CD4-positive, alpha-beta T cell (primary cell): ENCODE results near the gene SREK1IP1. TPM values are rescaled to one million over a fixed set of nuclear protein-coding genes. Genes with fewer than 3 reads are reported as not detected.

Experiments
- ATAC-seq: fragments of 200-7000 bp; cut with Tn5 transposase; one replicate; pipeline ENCODE4 v1.10.0; 2022; ENCODE audit warnings: mild to moderate bottlenecking; ENCODE audit not compliant: poor library complexity
- CTCF ChIA-PET: fragments of 350-600 bp; sonication (Branson Sonifier 250); formaldehyde crosslinking; loops from one replicate; lab custom pipeline; 2021; ENCODE audit warnings: antibody characterized with exemption, inconsistent platforms; lab: Charles Lee
- POLR2A ChIA-PET: fragments of 350-600 bp; sonication (Branson Sonifier 250); formaldehyde crosslinking; loops from one replicate; lab custom pipeline; 2021; ENCODE audit warnings: antibody characterized with exemption, inconsistent platforms; lab: Charles Lee
- DNase-seq, 14 experiments: peaks; one replicate each; pipeline ENCODE4 v3.0.0-alpha.2; 2013 to 2020; ENCODE audit warnings: mixed read lengths in 2 of 14
- H3K27ac ChIP-seq, 2 donors: one replicate each; pipeline versions ENCODE4 v1.5.1 to v1.7.0; 2013; ENCODE audit warnings: low read length in 2 of 2, low read depth in 1 of 2, mild to moderate bottlenecking in 1 of 2
- H3K27me3 ChIP-seq, 2 experiments: 1 replicate in 1 of 2; 2 replicates in 1 of 2; pipeline versions ENCODE4 v1.6.1 to v1.7.0; 2013; ENCODE audit warnings: low read length in 2 of 2, control low read depth in 1 of 2, mild to moderate bottlenecking in 1 of 2, moderate library complexity in 1 of 2; ENCODE audit not compliant: insufficient read depth in 2 of 2, control insufficient read depth in 1 of 2
- H3K36me3 ChIP-seq: one replicate; pipeline ENCODE4 v1.6.1; 2013; ENCODE audit warnings: low read length, control low read depth; ENCODE audit not compliant: insufficient read depth
- H3K4me1 ChIP-seq: one replicate; pipeline ENCODE4 v1.6.1; 2013; ENCODE audit warnings: low read length, control low read depth; ENCODE audit not compliant: insufficient read depth
- H3K4me3 ChIP-seq: one replicate; pipeline ENCODE4 v1.5.1; 2013; ENCODE audit warnings: mild to moderate bottlenecking, low read length, moderate library complexity
- H3K9me3 ChIP-seq, 2 experiments: 1 replicate in 1 of 2; 2 replicates in 1 of 2; pipeline versions ENCODE4 v1.6.1 to v1.7.0; 2013; ENCODE audit warnings: low read length in 2 of 2, mild to moderate bottlenecking in 2 of 2, control low read depth in 1 of 2, moderate library complexity in 1 of 2; ENCODE audit not compliant: control insufficient read depth in 1 of 2, insufficient read depth in 1 of 2
- H3K27ac Mint-ChIP-seq: one replicate; pipeline ENCODE4 v1.8.0; 2020; ENCODE audit warnings: mixed read lengths
- H3K27me3 Mint-ChIP-seq: one replicate; pipeline ENCODE4 v1.8.0; 2021; ENCODE audit warnings: mixed read lengths
- H3K36me3 Mint-ChIP-seq: one replicate; pipeline ENCODE4 v1.8.0; 2021; ENCODE audit warnings: low read depth, mixed read lengths
- H3K4me1 Mint-ChIP-seq: one replicate; pipeline ENCODE4 v1.8.0; 2021; ENCODE audit warnings: low read depth, mixed read lengths
- H3K4me3 Mint-ChIP-seq: one replicate; pipeline ENCODE4 v1.8.0; 2020; ENCODE audit warnings: mild to moderate bottlenecking, mixed read lengths
- H3K9me3 Mint-ChIP-seq: one replicate; pipeline ENCODE4 v1.8.0; 2020; ENCODE audit warnings: mixed read lengths
- CTCF ChIP-seq: fragments of 200-600 bp; IDR thresholded peaks from one replicate; pipeline ENCODE4 v1.8.0; 2022; ENCODE audit warnings: antibody characterized with exemption, mild to moderate bottlenecking
- intact Hi-C, 2 experiments: fragments of 100-400 bp; cut with DNase I in 1 of 2; cut with micrococcal nuclease in 1 of 2; formaldehyde crosslinking; loops; one replicate each; pipeline versions ENCODE4 v1.15.1 to v1.9.0; 2023 to 2025; cut with DNase I, micrococcal nuclease
- total RNA-seq, 174 experiments: library from RNA in 2 of 174; stranded (reverse) in 2 of 174; gene quantifications; one replicate each; pipeline ENCODE4 v1.2.3 and lab custom pipeline; 2021 to 2026

Gene SREK1IP1
- total RNA-seq, 2 experiments from 2014 or later = 18.4 to 21.4 TPM

GRCh38 chr5:64800926-64801325 lies 32.4 kb upstream of the SREK1IP1 start:
- no peaks in the 10 kb centered on the region for H3K27me3 ChIP-seq
- DNase-seq (no peak), ATAC-seq (no peak)
- peaks cover 10% of the 10 kb centered on the region for H3K36me3 ChIP-seq
- no peaks in the 10 kb centered on the region for H3K27me3 Mint-ChIP-seq
- no peaks in the 10 kb centered on the region for H3K9me3 Mint-ChIP-seq
- no peaks in the 10 kb centered on the region for H3K4me1 ChIP-seq
- H3K9me3 ChIP-seq = no peaks in the 10 kb centered on the region
- no peak overlapping the region for H3K27ac ChIP-seq
- ChIA-PET POLR2A (no interaction called here), CTCF (no interaction called here)
- TF ChIP-seq CTCF = no peak
- H3K36me3 Mint-ChIP-seq = peaks cover 28% of the 10 kb centered on the region
- intact Hi-C loops = no loop called here
- no peak overlapping the region for H3K4me3 ChIP-seq
- H3K4me3 Mint-ChIP-seq = no peak overlapping the region
- no peak overlapping the region for H3K27ac Mint-ChIP-seq
- H3K4me1 Mint-ChIP-seq = no peaks in the 10 kb centered on the region

- Histone ChIP-seq H3K4me3 (no peak overlapping the region), H3K4me1 (no peaks in the 10 kb centered on the region), H3K9me3 (no peaks in the 10 kb centered on the region), H3K27ac (no peak overlapping the region), H3K36me3 (peaks cover 4% of the 10 kb centered on the region), H3K27me3 (no peaks in the 10 kb centered on the region)
- Mint-ChIP-seq H3K4me3 (no peak overlapping the region), H3K36me3 (peaks cover 64% of the 10 kb centered on the region), H3K4me1 (no peaks in the 10 kb centered on the region), H3K27ac (no peak overlapping the region), H3K9me3 (no peaks in the 10 kb centered on the region), H3K27me3 (no peaks in the 10 kb centered on the region)
- no peak for DNase-seq
- ChIA-PET POLR2A (no interaction called here), CTCF (no interaction called here)
- no peak for TF ChIP-seq CTCF
- no peak for ATAC-seq
- intact Hi-C loops = no loop called here
Observed at GRCh38 chr5:64796301-64796700, 27.8 kb upstream of the SREK1IP1 start.

GRCh38 chr5:64794053-64794770 lies 25.7 kb upstream of the SREK1IP1 start:
- Histone ChIP-seq H3K9me3 (no peaks in the 10 kb centered on the region), H3K4me3 (no peak overlapping the region), H3K4me1 (no peaks in the 10 kb centered on the region), H3K27ac (no peak overlapping the region), H3K27me3 (no peaks in the 10 kb centered on the region), H3K36me3 (peaks cover 22% of the 10 kb centered on the region)
- ATAC-seq (no peak), DNase-seq (no peak)
- Mint-ChIP-seq H3K27me3 (no peaks in the 10 kb centered on the region), H3K27ac (no peak overlapping the region), H3K4me3 (no peak overlapping the region), H3K9me3 (no peaks in the 10 kb centered on the region), H3K36me3 (peaks cover 64% of the 10 kb centered on the region), H3K4me1 (no peaks in the 10 kb centered on the region)
- POLR2A ChIA-PET = no interaction called here
- CTCF ChIA-PET = no interaction called here
- no peak for TF ChIP-seq CTCF
- intact Hi-C loops = no loop called here
